CD14-positive monocyte (primary cell): ENCODE measurements around the gene PCARE. TPM values are rescaled to one million over a fixed set of nuclear protein-coding genes. Genes with fewer than 3 reads are reported as not detected.

Source experiments
- DNase-seq, 3 donors: peaks; one replicate each; pipeline ENCODE4 v3.0.0-alpha.2; 2011 to 2022
- H2AFZ ChIP-seq: 2 replicates; pipeline ENCODE4 v1.6.0; 2012; ENCODE audit warnings: mild to moderate bottlenecking, low read depth, low read length, inconsistent platforms; ENCODE audit not compliant: insufficient read depth, poor library complexity, severe bottlenecking
- H3K27ac ChIP-seq, 2 donors: 1 replicate in 1 of 2; 2 replicates in 1 of 2; pipeline ENCODE4 v1.5.1; 2012 to 2013; ENCODE audit warnings: low read length in 2 of 2, control low read depth in 1 of 2, inconsistent platforms in 1 of 2, low read depth in 1 of 2, mild to moderate bottlenecking in 1 of 2
- H3K27me3 ChIP-seq, 2 donors: one replicate each; pipeline versions ENCODE4 v1.6.0 to v1.6.1; 2011 to 2013; ENCODE audit warnings: low read length in 2 of 2; ENCODE audit not compliant: control insufficient read depth in 2 of 2, insufficient read depth in 2 of 2
- H3K36me3 ChIP-seq, 2 donors: replicated peaks in 1 of 2; 1 replicate in 1 of 2; 2 replicates in 1 of 2; pipeline versions ENCODE4 v1.5.1 to v1.6.1; 2012 to 2013; ENCODE audit warnings: low read length in 2 of 2, control low read depth in 1 of 2, inconsistent platforms in 1 of 2, mild to moderate bottlenecking in 1 of 2; ENCODE audit not compliant: insufficient read depth in 2 of 2, control insufficient read depth in 1 of 2
- H3K4me1 ChIP-seq, 2 donors: 1 replicate in 1 of 2; 2 replicates in 1 of 2; pipeline versions ENCODE4 v1.5.1 to v1.6.1; 2012 to 2013; ENCODE audit warnings: low read length in 2 of 2, control low read depth in 1 of 2, inconsistent platforms in 1 of 2, mild to moderate bottlenecking in 1 of 2, moderate library complexity in 1 of 2; ENCODE audit not compliant: insufficient read depth in 2 of 2, control insufficient read depth in 1 of 2
- H3K4me2 ChIP-seq: replicated peaks from 2 replicates; pipeline ENCODE3; 2012; ENCODE audit warnings: low read length, moderate library complexity, mild to moderate bottlenecking; ENCODE audit not compliant: poor library complexity, severe bottlenecking; ENCODE audit errors: extremely low read depth
- H3K4me3 ChIP-seq, 3 experiments: fragments of 200-600 bp in 1 of 3; sonication (generic) in 1 of 3; replicated peaks in 1 of 3; 1 replicate in 2 of 3; 2 replicates in 1 of 3; pipeline ENCODE4 v1.5.1; 2011 to 2013; ENCODE audit warnings: low read length in 3 of 3, mild to moderate bottlenecking in 3 of 3, control low read depth in 2 of 3, low read depth in 2 of 3, inconsistent platforms in 1 of 3, moderate library complexity in 1 of 3
- H3K79me2 ChIP-seq: 2 replicates; pipeline ENCODE4 v1.6.0; 2012; ENCODE audit warnings: mild to moderate bottlenecking, control low read depth, inconsistent platforms, low read length, moderate library complexity; ENCODE audit not compliant: insufficient read depth
- H3K9ac ChIP-seq: 2 replicates; pipeline ENCODE4 v1.6.0; 2017; ENCODE audit warnings: low read length, mild to moderate bottlenecking; ENCODE audit not compliant: insufficient read depth, poor library complexity, severe bottlenecking
- H3K9me3 ChIP-seq, 2 donors: replicated peaks in 1 of 2; 1 replicate in 1 of 2; 2 replicates in 1 of 2; pipeline versions ENCODE4 v1.5.1 to v1.6.1; 2012 to 2013; ENCODE audit warnings: low read length in 2 of 2, control low read depth in 1 of 2; ENCODE audit not compliant: control insufficient read depth in 1 of 2, insufficient read depth in 1 of 2
- H4K20me1 ChIP-seq: 2 replicates; pipeline ENCODE4 v1.6.0; 2012; ENCODE audit warnings: mild to moderate bottlenecking, low read length, control low read depth, moderate library complexity; ENCODE audit not compliant: insufficient read depth
- H3K27ac Mint-ChIP-seq, 7 donors: one replicate each; pipeline ENCODE4 v1.8.0; 2020; ENCODE audit warnings: mild to moderate bottlenecking in 7 of 7, mixed read lengths in 7 of 7, moderate library complexity in 6 of 7, inconsistent platforms in 2 of 7
- H3K27me3 Mint-ChIP-seq, 3 donors: one replicate each; pipeline ENCODE4 v1.8.0; 2021 to 2022; ENCODE audit warnings: low read depth in 3 of 3, mild to moderate bottlenecking in 3 of 3, mixed read lengths in 3 of 3, moderate library complexity in 3 of 3, inconsistent platforms in 1 of 3
- H3K36me3 Mint-ChIP-seq, 2 donors: one replicate each; pipeline ENCODE4 v1.8.0; 2020; ENCODE audit warnings: mixed read lengths in 2 of 2, inconsistent platforms in 1 of 2, mild to moderate bottlenecking in 1 of 2
- H3K4me1 Mint-ChIP-seq: one replicate; pipeline ENCODE4 v1.8.0; 2020; ENCODE audit warnings: mild to moderate bottlenecking, mixed read lengths
- H3K4me3 Mint-ChIP-seq, 2 donors: one replicate each; pipeline ENCODE4 v1.8.0; 2020; ENCODE audit warnings: mild to moderate bottlenecking in 2 of 2, mixed read lengths in 2 of 2, moderate library complexity in 1 of 2
- H3K9me3 Mint-ChIP-seq, 7 donors: one replicate each; pipeline ENCODE4 v1.8.0; 2020 to 2022; ENCODE audit warnings: mixed read lengths in 7 of 7, mild to moderate bottlenecking in 6 of 7, moderate library complexity in 6 of 7, inconsistent platforms in 2 of 7
- WGBS: methylation state at CpG from one replicate; pipeline ENCODE4 v1.1.5; 2013; ENCODE audit warnings: missing lambda C conversion rate; ENCODE audit not compliant: insufficient coverage; 5-methylcytosine and 5-hydroxymethylcytosine counted together
- intact Hi-C, 2 donors: fragments of 100-400 bp; cut with micrococcal nuclease; formaldehyde crosslinking; loops; one replicate each; pipeline versions ENCODE4 v1.15.0 to v1.15.1; 2023
- polyA plus RNA-seq, 3 donors: library from polyadenylated mRNA; depleted of rRNA in 1 of 3; unstranded in 2 of 3; stranded (reverse) in 1 of 3; fragments of 300-500 nt in 2 of 3; fragments of >200 nt in 1 of 3; fragmentation: Illumina TruSeq in 2 of 3; gene quantifications; 1 replicate in 2 of 3; 2 replicates in 1 of 3; pipeline ENCODE4 v1.2.3, GENCODE V29; 2012 to 2021
- TF ChIP-seq, protein P1 (sequence below): fragments of 200-600 bp; IDR thresholded peaks from one replicate; pipeline ENCODE4 v1.8.0; 2022; ENCODE audit warnings: antibody characterized with exemption, mild to moderate bottlenecking

PCARE gene
- polyA plus RNA-seq, 3 donors: not detected

DNA sequence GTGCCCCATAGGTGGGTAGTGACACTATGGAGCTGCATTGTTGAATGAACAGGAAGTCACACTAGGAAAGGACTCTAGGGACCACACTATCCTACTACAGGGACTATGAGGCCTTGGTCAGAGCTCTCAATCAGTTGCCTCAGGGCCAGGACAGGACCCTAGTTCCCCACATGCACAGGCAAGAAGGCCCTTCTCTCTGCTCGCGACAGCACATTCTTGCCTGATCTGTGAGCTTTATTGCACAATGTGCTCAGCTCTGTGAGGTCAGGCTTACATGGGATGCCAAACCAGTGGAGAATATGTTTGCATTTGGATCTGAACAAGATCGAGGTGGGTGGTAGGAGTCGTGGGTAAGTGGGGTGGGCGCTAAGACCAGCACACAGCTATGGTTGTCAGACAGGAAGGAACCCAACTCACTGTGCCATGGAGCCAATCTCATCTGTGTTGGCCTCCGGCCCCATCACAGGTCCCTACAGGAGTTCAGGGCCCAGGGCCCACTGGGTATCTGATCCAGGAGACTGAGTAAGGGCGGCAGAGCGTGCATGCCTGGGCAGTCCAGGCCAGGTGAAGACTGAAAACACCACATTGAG, 8.0 kb downstream of the PCARE start:
- Histone ChIP-seq H3K4me2 (no peak overlapping the region), H3K79me2 (no peaks in the 10 kb centered on the region), H3K27me3 (no peaks in the 10 kb centered on the region), H3K9me3 (no peaks in the 10 kb centered on the region), H3K27ac (peak overlapping the region; percentile 37 to 64), H3K4me3 (no peak overlapping the region), H3K9ac (no peak overlapping the region), H2AFZ (no peak overlapping the region), H4K20me1 (no peaks in the 10 kb centered on the region), H3K36me3 (no peaks in the 10 kb centered on the region), H3K4me1 (peaks cover 22 to 24% of the 10 kb centered on the region in 2 donors)
- Mint-ChIP-seq H3K4me3 (no peak overlapping the region), H3K36me3 (no peaks in the 10 kb centered on the region), H3K27me3 (peaks cover under 1 to 2% (median 2%) of the 10 kb centered on the region in 3 donors), H3K4me1 (peaks cover 15% of the 10 kb centered on the region), H3K27ac (peak overlapping the region; percentile 37 to 91 (median 71)), H3K9me3 (peaks cover 0 to 2% (median 0%) of the 10 kb centered on the region in 7 donors)
- WGBS: 83% methylated on average over 7 of the region's 8 CpGs
- intact Hi-C loops: no loop called here
- TF ChIP-seq, protein P1, sequence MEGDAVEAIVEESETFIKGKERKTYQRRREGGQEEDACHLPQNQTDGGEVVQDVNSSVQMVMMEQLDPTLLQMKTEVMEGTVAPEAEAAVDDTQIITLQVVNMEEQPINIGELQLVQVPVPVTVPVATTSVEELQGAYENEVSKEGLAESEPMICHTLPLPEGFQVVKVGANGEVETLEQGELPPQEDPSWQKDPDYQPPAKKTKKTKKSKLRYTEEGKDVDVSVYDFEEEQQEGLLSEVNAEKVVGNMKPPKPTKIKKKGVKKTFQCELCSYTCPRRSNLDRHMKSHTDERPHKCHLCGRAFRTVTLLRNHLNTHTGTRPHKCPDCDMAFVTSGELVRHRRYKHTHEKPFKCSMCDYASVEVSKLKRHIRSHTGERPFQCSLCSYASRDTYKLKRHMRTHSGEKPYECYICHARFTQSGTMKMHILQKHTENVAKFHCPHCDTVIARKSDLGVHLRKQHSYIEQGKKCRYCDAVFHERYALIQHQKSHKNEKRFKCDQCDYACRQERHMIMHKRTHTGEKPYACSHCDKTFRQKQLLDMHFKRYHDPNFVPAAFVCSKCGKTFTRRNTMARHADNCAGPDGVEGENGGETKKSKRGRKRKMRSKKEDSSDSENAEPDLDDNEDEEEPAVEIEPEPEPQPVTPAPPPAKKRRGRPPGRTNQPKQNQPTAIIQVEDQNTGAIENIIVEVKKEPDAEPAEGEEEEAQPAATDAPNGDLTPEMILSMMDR: no peak
- DNase-seq: peak; percentile 37 to 50 (median 48)

DNA sequence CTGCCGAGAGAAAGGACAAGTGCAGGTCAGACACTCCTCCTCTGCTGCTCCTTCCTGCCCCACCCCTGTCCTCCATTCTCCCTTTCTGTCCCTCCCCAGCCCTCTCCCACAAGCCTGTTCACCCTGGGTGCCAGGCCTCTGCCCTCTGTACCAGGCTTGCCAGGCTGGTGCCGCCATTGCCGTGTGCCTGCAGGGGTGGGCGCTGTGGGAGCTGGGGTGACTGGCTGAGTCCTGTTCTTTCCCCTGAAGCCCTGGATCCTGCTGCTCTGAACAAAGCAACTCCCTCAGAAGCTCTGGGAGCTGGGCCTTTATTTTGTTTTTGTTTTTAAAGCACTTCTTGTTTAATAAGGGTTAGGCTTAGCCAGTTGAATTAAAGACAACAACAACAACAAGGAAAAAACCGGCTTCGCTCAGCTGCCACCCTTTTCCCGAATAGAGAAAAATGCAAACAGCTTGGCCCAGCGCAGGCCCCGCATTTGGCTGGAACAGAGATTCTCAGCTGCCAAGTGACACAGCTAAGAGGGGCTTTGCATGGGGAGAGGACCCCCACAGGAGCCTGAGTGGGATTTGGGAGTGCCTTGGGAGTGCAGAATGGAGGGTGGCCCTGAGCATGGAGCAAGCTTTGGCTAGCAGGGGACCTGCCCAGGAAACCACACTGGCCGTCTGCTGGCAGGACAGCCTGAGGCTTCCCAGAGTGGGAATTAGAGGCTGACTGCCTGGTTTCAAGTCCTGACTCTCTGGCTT, 9.1 kb downstream of the PCARE start:
- intact Hi-C loops: no loop called here
- Histone ChIP-seq H3K79me2 (no peaks in the 10 kb centered on the region), H3K27ac (peak overlapping the region in 1 of 2 donors; percentile 1), H3K4me2 (no peak overlapping the region), H3K36me3 (no peaks in the 10 kb centered on the region), H3K27me3 (no peaks in the 10 kb centered on the region), H2AFZ (no peak overlapping the region), H3K4me3 (no peak overlapping the region), H3K4me1 (peaks cover 22 to 24% of the 10 kb centered on the region in 2 donors), H3K9ac (no peak overlapping the region), H4K20me1 (no peaks in the 10 kb centered on the region), H3K9me3 (no peaks in the 10 kb centered on the region)
- Mint-ChIP-seq H3K4me1 (peaks cover 15% of the 10 kb centered on the region), H3K4me3 (no peak overlapping the region), H3K36me3 (no peaks in the 10 kb centered on the region), H3K9me3 (peaks cover 0 to 2% (median 0%) of the 10 kb centered on the region in 7 donors), H3K27ac (peak overlapping the region in 2 of 7 donors; percentile 49 to 68), H3K27me3 (peaks cover 0 to 2% (median 2%) of the 10 kb centered on the region in 3 donors)
- TF ChIP-seq, protein P1: no peak
- 100% methylated on average over 5 of the region's 10 CpGs for WGBS
- no peak for DNase-seq
